ENCODE results near the gene NGEF. TPM values are rescaled to one million over a fixed set of nuclear protein-coding genes. Genes with fewer than 3 reads are reported as not detected.

NGEF gene
- total RNA-seq, 2 donors from 2014 or later, result 0.23 TPM; not detected in 1

DNA sequence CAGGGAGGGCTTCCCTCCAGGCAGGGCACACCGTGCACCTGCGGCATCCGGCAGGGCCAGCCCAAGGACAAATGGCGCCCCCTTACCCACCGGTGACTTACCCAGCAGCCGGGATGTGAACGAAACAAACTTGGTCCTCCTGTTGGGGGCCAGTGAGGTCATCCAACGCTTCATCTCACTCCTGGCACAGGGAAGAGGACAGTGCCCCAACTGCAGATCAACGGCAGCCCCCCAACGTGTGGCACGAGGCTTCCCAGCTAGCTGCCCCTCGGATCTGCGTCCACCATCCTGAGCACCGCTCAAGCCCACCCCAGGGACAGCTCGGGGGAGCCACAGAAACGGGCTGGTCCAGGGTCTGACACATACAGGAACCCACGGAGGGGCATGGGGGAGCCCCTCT, 131.0 kb downstream of the NGEF start:
- ATAC-seq (no peak), DNase-seq (ENCODE audit: low spot score in 2 of 2) (no peak)
- no peak overlapping the region for H3K27ac Mint-ChIP-seq
- no peaks in the 10 kb centered on the region for H3K9me3 Mint-ChIP-seq
- H3K36me3 Mint-ChIP-seq, result no peaks in the 10 kb centered on the region

DNA sequence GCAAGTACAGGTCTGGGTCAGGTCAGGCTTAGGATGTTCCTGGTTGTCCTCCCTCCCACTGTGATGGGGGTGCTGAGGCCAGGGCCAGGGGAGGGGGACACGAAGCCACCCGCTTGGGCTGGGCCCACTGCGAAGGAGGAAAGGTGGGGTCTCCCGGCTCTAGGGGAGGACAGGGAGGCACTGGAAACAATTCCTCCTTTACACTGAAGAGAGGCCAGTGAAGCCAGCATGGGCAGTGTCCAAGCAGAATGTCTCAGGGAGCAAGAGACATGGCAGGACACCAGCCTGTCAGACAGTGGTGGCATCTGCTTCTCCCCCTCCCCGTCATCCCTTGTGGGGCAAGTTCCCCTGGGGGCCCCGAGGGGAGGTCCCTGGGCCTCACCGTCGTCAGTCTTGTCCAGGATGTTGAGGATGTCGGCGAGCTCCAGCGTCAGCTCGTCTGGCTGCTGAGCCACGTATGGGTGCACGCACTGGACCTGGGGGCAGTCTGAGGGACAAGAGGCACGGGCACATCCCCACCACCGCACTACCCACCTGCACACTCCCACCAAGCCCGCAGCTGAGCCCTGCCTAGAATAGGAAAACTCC, 132.2 kb downstream of the NGEF start:
- ATAC-seq (no peak), DNase-seq (ENCODE audit: low spot score in 2 of 2) (no peak)
- Mint-ChIP-seq H3K27ac (no peak overlapping the region), H3K36me3 (no peaks in the 10 kb centered on the region), H3K9me3 (no peaks in the 10 kb centered on the region)

DNA sequence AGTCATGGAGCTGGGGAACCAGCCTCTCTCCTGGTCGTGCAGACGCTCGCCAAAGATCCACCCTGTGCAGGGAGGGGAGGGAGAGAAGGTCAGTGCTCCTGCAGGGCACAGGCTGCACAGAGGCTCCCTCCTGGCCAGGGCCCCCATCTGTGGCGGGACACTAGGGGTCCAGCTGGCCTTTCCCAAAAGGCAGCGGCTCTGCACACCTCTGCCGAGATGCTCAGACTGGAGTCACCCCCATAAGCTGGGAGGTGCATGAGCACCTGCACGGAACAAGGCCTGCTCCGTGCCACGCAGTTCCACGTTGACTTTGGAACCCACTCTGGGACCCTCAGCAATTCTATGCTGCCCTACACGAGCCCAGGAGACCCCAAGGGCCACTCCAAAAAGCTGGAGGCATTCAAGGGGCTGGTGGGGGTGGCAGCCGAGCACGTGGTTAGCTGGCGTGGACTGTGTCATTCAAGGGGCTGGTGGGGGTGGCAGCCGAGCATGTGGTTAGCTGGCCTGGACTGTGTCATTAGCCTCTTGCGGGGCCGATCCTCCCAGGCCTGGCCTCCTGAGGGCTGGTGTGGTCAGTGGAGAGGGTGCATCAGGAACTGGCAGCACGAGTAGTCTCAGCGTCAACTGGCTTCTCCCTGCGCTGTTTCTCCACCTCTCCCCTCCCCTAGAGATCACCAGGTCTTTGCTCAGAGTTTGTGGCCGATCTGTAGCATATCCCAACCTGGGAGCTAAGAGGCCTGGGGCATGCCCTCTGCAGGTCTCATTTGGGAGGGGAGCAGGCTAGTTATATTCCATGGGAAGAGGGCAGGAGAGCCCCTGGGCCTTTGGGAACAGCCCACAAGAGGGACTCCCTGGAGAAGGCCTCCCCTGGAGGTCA, 133.2 kb downstream of the NGEF start:
- ATAC-seq (no peak), DNase-seq (ENCODE audit: low spot score in 2 of 2) (no peak)
- Mint-ChIP-seq H3K9me3 (no peaks in the 10 kb centered on the region), H3K36me3 (no peaks in the 10 kb centered on the region), H3K27ac (peak overlapping the region in 1 of 2 donors; percentile 1)

DNA sequence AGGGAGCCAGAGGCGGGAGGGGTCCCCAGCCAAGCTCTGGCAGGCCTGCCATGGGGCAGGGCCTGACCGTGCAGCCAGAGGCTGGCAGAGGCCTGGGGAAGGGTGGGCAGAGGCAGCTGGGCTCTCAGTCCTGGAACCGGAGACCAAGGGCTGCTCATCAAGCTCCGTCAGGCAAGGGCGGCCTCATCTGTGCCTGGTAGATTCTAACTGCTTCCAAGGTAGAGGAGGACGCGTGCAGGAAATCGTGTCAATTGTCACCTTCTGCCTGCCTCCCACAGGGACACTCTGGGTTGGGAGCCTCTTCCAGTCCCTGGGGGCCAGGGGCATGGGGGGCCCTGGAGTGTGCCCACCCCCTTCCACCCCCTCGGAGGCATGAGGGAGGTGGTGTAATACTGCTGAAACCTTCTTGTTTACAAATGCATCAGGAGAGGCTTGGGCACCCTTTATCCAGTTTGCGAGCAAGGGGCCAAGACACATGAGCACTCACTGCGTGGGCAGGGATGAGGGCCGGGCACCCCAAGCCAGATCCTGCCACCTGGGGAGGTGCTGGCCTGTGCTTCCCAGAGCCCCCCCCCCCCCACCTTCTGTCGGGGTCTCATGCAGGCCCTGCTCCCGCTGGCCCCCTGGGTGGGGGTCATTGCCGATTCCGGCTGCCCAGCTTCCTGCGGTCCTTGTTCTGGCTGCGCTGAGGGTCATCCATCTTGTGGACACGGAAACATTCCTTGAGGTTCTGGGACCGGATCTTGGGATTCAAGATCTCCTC, 134.0 kb downstream of the NGEF start:
- Mint-ChIP-seq H3K36me3 (no peaks in the 10 kb centered on the region), H3K27ac (no peak overlapping the region), H3K9me3 (no peaks in the 10 kb centered on the region)

DNA sequence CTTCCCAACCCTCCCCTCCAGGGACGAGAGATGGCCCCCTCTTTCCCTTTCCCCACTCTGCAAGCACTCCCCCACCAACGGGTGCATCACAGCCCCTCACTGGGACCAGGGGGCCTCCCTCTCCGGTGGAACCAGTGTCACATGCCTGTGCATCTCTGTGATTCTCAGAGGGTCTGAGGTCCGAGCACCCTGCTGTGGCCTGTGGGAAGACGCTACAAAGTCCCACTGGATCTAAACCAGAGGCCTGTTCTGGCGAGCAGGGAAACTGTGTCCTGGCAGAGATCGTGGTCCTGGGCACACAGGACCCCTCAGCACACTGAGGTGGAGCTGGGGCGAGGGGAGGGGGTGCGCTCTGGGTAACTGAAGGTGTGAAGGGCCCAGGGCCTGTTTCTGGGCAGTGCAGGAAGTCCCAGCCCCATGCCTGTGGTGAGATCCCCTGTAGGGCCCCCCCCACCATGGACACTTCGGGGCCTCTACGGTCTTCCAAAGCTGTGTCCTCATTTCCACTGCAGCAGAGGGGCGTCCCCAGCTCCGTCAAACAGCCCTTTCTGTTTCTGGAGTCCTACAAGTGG, 135.0 kb downstream of the NGEF start:
- no peak for DNase-seq (ENCODE audit: low spot score in 2 of 2)
- no peak overlapping the region for H3K27ac Mint-ChIP-seq
- no peaks in the 10 kb centered on the region for H3K9me3 Mint-ChIP-seq
- no peaks in the 10 kb centered on the region for H3K36me3 Mint-ChIP-seq
- no peak for ATAC-seq

More for the DNA sequence above, 134.0 kb downstream of the NGEF start:
- DNase-seq (ENCODE audit: low spot score in 2 of 2) (no peak), ATAC-seq (no peak)

DNA sequence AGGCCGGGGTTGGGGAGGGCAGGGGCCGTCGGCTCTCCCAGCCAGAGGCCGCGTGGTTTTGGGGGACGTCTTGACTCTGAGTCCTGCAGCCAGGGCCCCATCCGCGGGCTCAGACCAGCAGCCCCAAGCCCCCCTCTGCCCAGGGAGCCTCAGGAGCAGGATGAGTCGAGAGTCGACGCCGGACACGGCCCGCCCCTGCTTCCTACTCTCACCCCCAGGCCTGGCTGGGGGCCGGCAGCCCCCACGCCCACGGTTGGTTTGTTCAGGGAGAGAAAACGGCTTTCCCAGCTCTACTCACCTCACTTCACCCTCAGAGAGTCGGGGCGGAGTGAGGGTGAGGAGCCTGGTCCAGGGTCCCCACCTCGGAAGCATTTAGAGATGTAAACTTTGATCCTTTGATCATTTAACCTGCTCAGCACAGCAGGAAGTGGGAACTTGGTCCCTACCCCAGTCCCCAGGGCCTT, 136.0 kb downstream of the NGEF start:
- no peak for DNase-seq (ENCODE audit: low spot score in 2 of 2)
- no peaks in the 10 kb centered on the region for H3K36me3 Mint-ChIP-seq

DNA sequence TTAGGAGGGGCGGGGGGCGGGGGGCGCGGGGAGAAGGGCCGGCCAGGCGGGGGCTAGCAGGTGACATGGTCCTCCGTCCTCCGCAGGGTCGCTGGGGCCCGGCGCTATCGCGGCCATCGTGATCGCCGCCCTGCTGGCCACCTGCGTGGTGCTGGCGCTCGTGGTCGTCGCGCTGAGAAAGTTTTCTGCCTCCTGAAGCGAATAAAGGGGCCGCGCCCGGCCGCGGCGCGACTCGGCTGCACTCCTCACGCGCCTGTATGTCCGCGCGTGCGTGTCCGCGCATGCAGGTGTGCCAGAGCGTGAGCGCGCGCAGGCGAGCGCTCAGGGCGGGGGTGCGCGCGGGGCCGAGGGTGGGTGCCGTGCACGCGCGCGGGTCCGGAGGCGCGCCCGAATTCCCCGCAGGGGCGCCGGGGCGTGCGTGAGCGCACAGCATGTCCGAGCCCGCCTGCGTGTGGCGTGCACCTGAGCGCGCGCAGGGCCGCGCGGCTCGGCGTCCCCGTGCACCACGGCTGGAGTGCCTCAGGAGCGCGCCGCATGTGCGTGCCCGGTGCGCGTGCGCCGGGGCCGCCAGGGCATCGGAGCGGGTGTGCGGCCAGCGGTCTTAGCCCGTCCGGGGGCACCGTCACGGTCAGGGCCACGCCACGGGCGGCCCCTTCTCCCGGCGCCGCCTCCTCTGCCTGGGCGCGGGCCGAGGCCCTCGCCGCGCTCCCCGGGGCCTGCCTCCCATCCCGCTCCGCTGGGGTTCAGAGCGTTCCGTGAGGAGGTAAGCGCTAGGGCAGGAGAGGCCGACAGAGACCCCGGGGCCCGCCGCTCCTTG, 136.7 kb downstream of the NGEF start:
- peak; percentile 59 to 60 for ATAC-seq
- Mint-ChIP-seq H3K9me3 (no peaks in the 10 kb centered on the region), H3K27ac (no peak overlapping the region), H3K36me3 (no peaks in the 10 kb centered on the region)
- peak in 1 of 2 donors; percentile 51 for DNase-seq (ENCODE audit: low spot score in 2 of 2)

More for the DNA sequence above, 136.0 kb downstream of the NGEF start:
- ATAC-seq, result no peak
- H3K9me3 Mint-ChIP-seq, result no peaks in the 10 kb centered on the region
- no peak overlapping the region for H3K27ac Mint-ChIP-seq

DNA sequence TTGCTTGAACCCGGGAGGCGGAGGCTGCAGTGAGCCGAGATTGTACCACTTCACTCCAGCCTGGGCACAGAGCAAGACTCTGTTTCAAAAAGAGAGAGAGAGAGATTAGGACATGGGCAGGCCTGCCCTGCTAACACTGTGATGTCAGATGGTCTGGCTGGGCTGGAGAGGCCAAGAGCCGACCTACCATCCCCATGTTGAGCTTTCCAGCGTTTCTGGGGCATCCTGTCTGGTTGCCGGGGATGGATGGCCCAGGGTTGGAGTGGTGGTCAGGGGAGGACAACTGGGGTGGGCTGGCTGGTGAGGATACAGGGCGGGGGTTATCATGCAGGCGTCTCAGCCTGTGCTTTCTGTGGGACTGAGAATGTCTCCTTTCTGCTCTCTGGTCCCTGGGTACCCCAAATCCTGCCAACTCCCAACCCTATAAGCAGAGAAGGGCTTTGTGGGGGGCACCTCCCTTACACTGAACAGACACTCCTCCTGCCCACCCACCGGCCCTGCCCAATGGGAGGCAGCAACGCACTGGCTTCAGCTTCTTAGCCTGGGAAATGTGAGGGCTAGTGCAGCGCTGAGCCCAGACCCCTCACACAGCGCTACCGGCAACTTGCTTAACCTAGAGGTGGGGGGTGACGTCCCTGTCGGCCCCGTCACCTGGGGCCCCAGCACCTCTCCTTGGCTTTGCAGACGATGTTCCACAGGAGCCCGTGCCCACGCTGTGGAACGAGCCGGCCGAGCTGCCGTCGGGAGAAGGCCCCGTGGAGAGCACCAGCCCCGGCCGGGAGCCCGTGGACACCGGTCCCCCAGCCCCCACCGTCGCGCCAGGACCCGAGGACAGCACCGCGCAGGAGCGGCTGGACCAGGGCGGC, 137.6 kb downstream of the NGEF start:
- DNase-seq (ENCODE audit: low spot score in 2 of 2) (no peak), ATAC-seq (peak in 1 of 2 donors; percentile 1)
- H3K9me3 Mint-ChIP-seq, result no peaks in the 10 kb centered on the region
- H3K36me3 Mint-ChIP-seq, result no peaks in the 10 kb centered on the region
- peak overlapping the region in 1 of 2 donors; percentile 65 for H3K27ac Mint-ChIP-seq

DNA sequence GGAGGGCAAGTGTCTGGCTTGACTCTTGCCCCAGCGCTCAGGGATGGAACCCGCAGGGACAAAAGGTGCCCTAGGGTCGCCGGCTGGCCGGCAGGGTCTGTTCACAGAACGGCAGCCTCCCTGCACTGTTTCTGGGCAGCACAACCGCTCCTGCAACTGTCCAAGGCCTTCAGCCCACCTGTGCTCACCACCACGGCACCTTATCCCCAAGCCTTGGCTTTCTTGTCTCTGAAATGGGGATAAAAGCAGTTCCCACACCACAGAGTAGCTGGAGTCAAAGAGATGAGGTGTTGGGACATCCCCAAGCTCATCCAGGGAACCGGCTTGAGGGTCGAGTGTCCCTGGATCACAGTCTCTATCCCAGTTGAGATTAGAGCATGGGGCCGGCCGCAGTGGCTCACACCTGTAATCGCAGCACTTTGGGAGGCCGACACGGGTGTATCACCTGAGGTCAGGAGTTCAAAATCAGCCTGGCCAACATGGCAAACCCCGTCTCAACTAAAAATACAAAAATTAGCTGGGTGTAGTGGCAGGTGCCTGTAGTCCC, 138.3 kb downstream of the NGEF start:
- no peaks in the 10 kb centered on the region for H3K9me3 Mint-ChIP-seq
- ATAC-seq (no peak), DNase-seq (ENCODE audit: low spot score in 2 of 2) (no peak)
- H3K27ac Mint-ChIP-seq, result no peak overlapping the region
- H3K36me3 Mint-ChIP-seq, result no peaks in the 10 kb centered on the region

DNA sequence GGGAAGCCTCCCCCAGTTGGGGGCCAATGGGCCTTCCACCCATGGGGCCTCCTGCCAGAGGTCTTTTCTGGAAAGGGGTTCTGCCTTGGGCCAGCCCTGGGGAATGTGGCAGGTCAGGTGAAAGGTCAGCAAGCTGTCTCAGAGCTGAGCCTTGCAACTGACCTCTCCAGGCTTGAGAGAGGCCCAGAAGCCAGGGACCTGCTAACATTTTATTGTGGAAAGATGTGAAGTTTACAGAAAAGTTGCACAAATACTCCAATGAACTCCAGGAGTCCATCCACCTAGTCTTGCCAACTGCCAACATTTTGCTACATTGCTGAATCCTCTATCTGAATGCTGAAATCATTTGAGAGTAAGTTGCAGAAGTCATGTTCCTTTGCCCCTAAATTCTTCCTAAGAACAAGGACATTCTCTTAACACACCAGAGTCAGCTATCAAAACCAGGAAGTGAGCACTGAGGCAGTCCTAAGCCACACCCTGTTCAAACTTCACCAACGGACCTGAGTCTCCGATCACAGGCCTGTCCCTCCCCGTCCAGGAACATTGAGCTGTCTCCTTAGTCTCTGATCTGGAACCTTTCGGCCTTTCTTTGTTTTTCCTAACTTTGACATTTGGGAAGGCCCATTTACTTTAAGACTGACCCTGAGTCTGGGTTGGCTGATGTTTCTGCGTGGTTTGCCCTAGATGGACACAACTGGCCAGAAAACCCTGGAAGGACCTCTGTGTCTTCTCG, 139.0 kb downstream of the NGEF start:
- Mint-ChIP-seq H3K27ac (no peak overlapping the region), H3K36me3 (no peaks in the 10 kb centered on the region), H3K9me3 (no peaks in the 10 kb centered on the region)
- ATAC-seq, result no peak
- no peak for DNase-seq (ENCODE audit: low spot score in 2 of 2)

DNA sequence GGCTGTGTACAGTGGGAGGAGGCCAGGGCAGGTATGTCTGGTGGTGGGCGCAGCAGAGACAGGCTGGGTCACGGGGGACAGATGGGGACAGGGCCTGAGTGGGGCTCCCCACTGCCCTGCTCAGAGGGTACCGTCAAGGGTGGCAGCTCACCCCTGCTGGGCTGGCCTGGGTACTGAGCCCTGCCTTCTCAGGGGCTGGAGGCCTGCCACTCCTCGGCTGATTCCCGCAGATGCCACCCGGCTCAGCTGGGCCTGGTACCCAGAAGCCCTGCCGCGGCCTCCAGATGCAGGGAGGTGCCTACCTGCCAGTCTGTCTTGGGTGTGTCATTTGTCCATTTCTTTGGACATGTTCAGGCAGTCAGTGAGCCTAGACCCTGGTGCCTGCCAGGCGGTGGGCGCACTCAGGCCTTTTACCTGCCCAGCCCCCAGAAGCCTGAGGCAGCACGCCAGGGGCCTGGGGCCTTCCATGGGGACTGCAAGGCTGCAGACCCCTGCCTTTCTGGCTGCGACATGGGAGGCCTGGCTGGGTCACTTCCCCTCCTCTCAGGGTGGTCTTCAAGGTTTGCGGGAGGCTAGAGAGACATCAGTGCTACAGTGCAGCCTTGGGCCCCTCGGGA, 139.7 kb downstream of the NGEF start:
- no peak for ATAC-seq
- no peak for DNase-seq (ENCODE audit: low spot score in 2 of 2)
- Mint-ChIP-seq H3K27ac (no peak overlapping the region), H3K36me3 (no peaks in the 10 kb centered on the region), H3K9me3 (no peaks in the 10 kb centered on the region)

DNA sequence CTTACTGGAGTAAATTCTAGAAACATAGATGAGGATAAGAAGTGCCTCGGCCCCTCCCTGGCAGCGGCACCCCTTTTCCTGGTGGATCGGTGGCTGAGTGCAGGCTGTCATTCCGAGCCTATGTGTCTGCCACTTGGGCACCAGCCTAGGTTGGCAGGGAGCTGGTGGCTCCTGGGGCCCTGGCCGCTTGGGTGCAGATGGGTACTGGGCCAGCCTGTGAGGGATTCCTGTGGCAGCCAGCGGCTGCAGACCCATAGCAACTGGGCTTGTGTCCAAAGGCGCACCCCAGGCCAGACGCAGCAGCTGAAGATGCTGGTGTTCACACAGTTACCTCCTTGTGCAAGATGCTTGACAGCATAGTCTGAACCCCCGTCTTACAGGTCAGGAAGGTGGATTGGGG, 140.2 kb downstream of the NGEF start:
- ATAC-seq (no peak), DNase-seq (ENCODE audit: low spot score in 2 of 2) (no peak)
- Mint-ChIP-seq H3K27ac (no peak overlapping the region), H3K36me3 (no peaks in the 10 kb centered on the region), H3K9me3 (no peaks in the 10 kb centered on the region)

DNA sequence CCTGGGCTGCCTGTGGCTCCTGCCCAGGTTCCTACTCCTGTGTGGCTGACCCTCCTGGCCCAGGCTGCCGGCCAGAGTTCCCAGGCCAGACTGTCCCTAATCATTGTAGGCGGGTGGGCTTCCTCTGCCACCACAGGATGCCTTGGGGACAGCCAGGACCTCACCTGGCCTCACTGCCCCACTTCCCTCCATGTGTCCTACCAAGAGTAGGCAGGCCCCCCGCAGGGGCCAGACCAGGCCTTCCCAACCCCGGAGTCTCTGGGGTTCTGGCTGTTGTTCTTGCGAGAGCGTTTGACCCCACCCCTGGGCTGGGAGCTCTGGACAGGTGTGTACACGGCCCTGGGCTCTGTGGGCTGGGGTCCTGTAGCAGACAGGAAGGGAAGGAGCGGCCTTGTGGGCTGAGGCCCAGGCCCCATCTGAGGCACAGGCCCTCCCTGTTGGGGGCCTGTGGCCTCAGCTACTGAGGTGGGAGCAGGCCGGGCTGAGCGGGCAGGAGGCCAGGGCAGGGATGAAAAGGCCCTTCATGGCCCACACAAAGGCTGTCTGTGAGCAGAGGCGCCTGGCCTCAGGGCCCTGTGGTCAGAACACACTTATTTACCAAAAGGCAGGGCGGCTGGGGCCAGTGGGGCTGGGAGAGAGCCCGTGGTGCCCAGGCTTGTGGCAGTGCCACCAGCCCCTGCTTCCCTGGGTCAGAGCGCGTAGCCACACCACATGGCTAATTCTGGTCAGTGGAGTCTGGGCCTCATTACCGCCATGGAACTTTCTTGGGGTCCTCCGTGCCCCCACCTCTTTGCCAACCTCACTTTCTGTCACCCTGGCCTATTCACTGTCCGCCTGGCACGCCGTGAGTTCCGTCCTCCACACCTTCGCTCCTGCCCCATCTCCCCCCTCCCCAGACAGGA, 141.0 kb downstream of the NGEF start:
- Mint-ChIP-seq H3K36me3 (no peaks in the 10 kb centered on the region), H3K9me3 (no peaks in the 10 kb centered on the region), H3K27ac (no peak overlapping the region)
- no peak for DNase-seq (ENCODE audit: low spot score in 2 of 2)
- ATAC-seq, result no peak
